GM19397 (cell line): ENCODE data around the gene INSR.
"Not testable (repeated sequence)": the region's sequence is repeated elsewhere in the genome, so short reads cannot be mapped to it uniquely, and the experiment has no call there.

Experiments used
- ATAC-seq: cut with Tn5 transposase; IDR thresholded peaks from one replicate; pipeline ENCODE4 v1.9.1; 2021; ENCODE audit warnings: mild to moderate bottlenecking, moderate library complexity; ENCODE audit not compliant: unreplicated experiment

The INSR gene

GRCh38 chr19:7258840-7259395 is 35.3 kb downstream of the INSR start:
- ATAC-seq: no peak

- ATAC-seq: no peak
Measured at GRCh38 chr19:7258041-7258839, 36.0 kb downstream of the INSR start.

DNA sequence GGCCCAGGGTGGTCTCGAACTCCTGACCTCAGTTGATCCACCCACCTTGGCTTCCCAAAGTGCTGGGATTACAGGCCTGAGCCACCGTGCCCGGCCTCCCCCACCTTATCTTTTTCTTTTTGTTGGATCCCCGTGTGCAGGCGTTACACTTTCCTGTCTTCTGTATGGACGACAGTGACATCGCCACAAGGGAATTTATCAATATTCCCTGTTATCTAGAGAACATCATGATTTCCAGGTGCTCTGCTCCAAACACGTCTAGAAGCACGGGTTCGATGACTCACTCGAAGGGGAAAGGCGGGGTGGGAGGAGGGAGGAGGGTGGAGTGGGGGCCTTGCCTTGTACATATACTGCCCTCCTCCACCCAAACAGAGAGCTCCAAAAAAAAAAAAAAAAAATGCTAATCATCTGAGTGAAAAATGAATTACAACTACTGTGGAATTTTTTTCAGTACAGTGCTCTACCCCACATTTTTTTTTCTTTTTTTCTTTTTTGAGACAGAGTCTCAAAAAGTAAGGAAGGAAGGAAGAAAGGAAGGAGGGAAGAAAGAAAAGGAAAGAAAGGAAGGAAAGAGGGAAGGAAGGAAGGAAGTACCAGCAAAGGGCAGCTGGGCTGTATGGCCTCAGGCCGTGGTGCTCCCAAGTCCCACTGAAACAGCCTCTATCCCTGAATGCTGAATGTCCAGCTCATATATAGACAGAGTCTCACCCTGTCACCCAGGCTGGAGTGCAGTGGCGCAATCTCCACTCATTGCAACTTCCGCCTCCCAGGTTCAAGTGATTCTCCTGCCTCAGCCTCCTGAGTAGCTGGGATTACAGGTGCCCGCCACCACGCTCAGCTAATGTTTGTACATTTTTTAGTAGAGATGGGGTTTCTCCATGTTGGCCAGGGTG is 36.8 kb downstream of the INSR start:
- no peak for ATAC-seq

GRCh38 chr19:7255631-7256030 is 38.6 kb downstream of the INSR start:
- no peak for ATAC-seq

DNA sequence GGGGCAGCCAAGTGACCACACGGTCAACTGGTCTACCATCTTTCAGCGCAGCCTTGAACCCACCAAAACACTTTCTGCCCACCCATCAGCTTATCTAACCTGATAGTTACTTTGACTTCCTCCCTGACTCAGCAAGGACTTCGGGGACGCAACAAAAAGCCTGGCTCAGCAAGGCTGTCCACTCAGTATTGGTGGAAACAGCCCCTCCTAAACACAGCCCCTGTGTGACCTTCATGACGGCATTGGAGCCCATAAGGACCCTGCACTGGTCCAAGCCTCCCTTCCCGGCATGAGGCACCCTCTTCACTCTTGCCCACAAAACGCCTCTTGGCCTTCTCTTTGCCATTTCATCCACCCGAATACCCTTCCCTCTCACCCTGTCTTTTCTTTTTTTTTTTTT is 39.1 kb downstream of the INSR start:
- no peak for ATAC-seq

GRCh38 chr19:7254590-7254989 is 39.6 kb downstream of the INSR start:
- ATAC-seq: no peak

GRCh38 chr19:7252364-7252763 is 41.9 kb downstream of the INSR start:
- ATAC-seq: no peak

GRCh38 chr19:7251494-7251893 is 42.7 kb downstream of the INSR start:
- no peak for ATAC-seq

- ATAC-seq: no peak
Measured at GRCh38 chr19:7250951-7251350, 43.3 kb downstream of the INSR start.

DNA sequence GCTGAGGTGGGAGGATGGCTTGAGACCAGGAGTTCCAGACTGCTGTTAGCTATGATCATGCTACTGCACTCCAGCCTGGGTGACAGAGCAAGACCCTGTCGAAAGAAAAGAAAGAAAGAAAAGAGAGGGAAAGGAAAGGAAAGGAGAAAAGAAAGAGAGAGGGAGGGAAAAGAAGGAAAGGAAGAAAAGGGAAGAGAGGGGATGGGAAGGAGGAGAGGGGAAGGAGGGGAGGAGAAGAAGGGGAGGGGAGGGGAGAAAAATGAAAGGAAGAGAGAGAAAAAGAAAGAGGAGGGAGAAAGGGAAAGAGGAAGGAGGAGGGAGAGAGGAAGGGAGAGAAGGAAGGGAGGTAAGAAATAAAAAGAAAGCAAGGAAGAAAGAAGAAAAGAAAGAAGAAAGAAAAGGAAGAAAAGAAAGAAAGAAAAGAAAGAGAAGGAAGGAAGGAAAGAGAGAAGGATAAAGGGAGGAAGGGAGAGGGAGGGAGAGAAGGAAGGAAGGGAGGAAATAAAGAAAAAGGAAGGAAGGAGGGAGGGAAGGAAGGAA is 44.1 kb downstream of the INSR start:
- ATAC-seq: no peak

DNA sequence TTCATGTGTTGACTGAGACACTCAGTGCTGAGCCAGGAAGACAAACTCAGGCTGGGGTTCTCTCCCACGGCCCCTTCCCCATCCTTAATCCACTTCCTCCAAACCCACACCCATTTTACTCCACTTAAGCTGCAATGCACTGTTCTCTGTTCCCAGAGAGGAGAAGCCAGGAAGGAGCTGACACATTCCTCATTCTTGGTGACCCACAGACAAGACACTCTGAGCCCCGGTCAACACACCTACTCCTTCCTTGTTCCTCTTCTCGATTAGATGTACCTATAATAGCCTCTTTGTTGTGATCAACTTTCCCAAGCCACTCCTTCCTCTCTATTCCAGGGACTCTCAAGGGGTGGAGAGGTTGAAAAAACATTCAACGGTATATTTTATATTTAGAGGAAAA is 47.1 kb downstream of the INSR start:
- ATAC-seq: no peak

DNA sequence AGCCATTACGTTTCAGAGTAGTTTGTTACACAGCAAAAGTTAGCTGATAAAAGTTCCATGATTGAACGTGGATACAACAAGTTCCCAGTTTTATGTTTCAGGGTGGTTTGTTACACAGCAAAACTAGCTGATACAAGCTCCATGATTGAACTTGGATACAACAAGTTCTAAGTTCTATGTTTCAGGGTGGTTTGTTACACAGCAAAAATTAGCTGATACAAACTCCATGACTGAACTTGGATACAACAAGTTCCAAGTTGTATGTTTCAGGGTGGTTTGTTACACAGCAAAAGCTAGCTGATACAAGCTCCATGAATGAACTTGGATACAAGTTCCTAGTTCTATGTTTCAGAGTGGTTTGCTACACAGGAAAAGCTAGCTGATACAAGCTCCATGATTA is 47.6 kb downstream of the INSR start:
- ATAC-seq: no peak

DNA sequence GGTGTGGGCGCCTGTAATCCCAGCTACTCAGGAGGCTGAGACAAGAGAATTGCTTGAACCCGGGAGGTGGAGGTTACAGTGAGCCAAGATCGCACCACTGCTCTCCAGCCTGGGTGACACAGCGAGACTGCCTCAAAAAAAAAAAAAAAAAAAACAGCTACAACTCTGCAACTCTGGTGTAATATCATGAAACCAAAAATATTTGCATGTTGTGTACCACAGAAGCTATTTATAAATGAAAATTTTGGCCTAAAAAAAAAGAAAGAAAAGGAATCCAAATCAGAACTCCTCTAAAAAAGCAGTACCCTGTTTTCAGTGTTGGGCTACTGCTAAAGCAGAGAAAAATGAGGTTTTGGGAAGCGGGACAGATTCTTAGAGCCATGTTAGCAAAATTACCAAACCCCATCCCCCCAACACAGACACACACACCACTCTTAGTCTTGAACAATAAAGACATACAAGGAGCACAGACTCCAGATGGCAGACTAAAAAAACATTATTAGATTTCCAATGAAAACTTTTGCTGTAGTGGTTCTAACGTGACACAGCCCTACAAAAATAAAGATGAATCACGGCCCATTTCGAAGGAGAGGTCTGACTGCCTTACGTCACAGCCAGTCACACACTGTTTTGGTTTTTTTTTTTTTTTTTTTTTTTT is 51.5 kb downstream of the INSR start:
- ATAC-seq: no peak

DNA sequence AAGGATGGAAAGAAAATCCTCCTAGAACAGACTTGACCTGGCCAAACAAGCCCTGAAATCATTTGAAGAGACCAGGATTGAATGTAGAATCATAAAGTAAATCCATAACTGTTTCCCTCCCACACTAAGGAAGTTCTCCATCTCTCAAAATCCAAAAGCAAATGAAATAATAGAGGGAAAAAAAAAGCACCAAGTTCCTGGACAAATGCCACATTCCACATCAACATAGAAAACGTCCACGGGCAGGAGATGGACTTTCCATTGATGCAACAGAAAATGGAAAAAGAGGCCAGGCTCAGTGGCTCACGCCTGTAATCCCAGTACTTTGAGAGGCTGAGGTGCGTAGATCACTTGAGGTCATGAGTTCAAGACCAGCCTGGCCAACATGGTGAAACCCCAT is 56.2 kb downstream of the INSR start:
- no peak for ATAC-seq

DNA sequence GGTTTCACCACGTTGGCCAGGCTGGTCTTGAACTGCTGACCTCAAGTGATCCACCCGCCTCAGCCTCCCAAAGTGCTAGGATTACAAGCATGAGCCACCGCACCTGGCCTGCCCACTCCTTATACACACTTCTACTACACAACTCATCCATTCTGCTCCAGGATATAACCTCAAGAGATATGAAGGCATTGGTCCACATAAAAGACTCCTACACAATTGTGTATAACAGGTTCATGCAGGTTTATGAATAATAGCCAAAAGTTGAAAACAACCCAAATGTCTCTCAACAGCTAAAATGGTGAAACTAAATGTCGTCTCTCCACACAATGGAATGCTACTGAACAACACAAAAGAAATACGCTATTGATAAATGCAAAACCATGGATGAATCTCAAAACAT is 58.1 kb downstream of the INSR start:
- no peak for ATAC-seq

GRCh38 chr19:7230826-7231225 is 63.4 kb downstream of the INSR start:
- ATAC-seq: no peak

DNA sequence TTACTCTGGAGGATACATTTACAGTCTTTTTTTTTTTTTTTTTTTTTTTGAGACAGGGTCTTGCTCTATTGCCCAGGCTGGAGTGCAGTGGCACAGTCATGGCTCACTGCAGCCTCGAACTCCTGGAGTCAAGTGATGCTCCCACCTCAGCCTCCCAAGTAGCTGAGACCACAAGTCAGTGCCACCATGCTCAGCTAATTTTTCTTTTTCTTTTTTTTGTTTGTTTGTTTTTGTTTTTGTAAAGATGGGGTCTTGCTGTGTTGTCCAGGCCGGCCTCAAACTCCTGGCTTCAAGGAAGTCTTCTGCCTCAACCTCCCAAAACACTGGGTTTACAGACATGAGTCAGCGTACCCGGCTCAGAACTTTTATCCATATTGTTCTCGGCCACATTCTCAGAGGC is 64.5 kb downstream of the INSR start:
- no peak for ATAC-seq

- ATAC-seq: no peak
Measured at GRCh38 chr19:7228935-7229541, 65.2 kb downstream of the INSR start.

DNA sequence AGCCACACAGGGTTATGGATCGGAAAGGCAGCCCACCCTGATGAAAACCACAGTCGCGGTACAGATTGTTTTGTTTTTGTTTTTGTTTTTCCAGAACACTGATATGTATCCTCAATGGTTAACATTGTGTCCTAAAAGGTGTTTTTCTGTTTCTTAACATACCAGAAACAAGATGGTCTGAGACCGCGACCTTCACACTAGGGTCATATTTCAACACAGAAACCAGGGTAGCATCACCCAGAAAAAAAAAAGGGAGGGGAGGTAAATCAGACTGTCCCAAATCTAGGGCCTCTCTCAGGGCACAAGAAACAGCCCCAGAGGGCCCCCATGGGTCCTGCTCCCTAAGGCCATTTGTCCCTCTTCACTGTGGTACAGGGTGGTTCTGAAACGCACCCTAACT is 66.5 kb downstream of the INSR start:
- ATAC-seq: no peak

- ATAC-seq: not testable (repeated sequence)
Measured at GRCh38 chr19:7227149-7227548, 67.1 kb downstream of the INSR start.

GRCh38 chr19:7226739-7227138 is 67.5 kb downstream of the INSR start:
- ATAC-seq: no peak
